GM21619 (cell line): Measurements from ENCODE around the gene PWP2.
"Not testable (repeated sequence)": the region's sequence is repeated elsewhere in the genome, so short reads cannot be mapped to it uniquely, and the experiment has no call there.

Source experiments
- ATAC-seq: cut with Tn5 transposase; IDR thresholded peaks from one replicate; pipeline ENCODE4 v1.9.1; 2021; ENCODE audit not compliant: unreplicated experiment

PWP2 gene

DNA sequence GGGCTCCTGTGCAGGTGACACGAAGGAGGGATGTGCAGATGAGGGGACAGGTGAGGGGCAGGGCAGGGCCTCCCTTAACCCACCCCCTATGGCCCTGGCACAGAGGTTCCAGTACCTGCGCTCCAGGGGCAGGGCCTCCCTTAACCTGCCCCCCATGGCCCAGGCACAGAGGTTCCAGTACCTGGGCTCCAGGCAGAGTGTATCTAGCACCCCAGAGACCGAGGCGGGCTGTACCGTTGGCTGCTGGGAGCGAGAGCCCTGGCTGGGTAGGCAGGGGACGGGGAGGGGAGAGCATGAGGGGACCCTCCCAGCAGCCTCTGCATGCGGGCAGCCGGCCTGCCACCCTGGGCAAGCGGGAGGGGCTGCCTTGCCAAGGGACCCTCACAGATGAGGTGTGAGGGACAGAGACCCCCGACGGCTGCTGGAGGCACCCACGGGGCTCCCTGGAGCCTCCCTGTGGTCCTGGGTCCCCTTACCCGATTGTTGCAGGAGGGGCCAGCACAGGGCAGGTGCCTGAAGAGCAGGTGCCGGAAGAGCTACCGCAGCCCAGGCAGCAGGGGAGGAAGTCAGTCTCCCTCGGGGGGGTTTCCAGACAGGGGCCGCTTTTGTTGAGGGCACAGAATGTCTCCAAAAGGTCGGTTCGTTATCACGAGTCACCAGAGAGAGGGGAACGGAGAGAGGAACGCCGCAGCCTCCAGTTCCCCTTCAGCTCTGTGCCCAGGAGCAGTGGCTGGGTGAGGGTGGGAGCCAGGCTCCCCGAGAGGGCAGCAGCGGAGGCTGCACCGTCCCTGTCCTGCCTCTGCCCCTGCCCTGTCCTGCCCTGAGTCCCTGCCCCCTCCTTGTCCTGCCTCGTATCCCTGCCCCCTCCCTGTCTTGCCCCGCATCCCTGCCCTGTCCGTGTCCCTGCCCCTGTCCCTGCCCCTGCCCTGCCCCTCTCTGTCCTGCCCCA is 52.4 kb downstream of the PWP2 start:
- not testable (repeated sequence) for ATAC-seq

DNA sequence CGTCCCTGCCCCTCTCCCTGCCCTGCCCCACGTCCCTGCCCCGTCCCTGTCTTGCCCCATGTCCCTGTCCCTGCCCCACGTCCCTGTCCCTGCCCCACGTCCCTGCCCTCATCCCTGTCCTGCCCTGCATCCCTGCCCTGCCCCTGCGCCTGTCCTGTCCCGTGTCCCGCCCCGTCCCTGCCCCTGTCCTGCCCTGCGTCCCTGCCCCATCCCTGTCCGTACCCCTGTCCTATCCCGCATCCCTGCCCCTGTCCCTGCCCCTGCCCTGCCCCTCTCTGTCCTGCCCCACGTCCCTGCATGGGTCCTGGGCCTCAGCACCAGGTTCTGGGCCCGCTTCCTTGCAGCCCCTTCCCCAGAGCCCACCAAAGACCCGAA is 53.1 kb downstream of the PWP2 start:
- not testable (repeated sequence) for ATAC-seq

DNA sequence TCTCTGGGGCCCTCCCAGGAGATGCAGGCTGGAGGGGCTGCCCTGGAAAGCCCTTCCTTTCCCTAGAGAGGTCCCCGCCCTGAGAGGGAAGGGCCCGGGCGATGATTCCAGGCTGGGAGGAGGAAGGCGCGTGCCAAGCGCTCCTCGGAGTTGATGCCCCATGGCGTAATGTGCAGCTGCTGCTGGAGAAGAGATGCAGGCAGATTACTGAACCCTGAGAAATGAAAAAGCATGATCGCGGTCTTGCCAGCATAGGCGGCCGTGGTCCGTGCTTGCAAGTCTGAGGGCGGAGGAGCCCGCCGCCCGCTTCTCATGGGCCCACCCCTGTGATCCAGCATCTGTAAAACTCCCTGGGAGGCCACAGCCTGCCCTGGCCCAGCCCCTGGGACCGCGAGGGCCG is 53.6 kb downstream of the PWP2 start:
- ATAC-seq, result not testable (repeated sequence)

DNA sequence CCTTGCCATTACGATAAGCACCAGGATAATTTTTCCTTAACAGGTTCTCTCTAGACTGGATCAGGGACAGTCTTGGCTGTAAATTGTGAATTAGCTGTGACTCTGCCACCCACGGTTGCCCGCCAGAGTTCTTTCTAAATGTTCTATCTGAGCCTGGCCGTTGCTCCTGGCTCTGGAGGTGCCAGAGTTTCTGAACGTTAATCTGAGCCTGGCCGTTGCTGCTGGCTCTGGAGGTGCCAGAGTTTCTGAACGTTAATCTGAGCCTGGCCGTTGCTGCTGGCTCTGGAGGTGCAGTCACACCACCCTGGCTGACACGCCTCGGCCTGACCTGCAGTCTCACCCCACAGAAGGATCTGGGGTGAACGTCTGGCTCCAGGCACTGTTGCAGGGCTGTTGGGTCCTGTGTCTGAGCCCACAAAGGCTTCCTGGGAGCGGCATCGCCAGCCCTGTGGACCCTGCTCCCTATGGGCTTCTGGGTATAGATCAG is 56.0 kb downstream of the PWP2 start:
- not testable (repeated sequence) for ATAC-seq

DNA sequence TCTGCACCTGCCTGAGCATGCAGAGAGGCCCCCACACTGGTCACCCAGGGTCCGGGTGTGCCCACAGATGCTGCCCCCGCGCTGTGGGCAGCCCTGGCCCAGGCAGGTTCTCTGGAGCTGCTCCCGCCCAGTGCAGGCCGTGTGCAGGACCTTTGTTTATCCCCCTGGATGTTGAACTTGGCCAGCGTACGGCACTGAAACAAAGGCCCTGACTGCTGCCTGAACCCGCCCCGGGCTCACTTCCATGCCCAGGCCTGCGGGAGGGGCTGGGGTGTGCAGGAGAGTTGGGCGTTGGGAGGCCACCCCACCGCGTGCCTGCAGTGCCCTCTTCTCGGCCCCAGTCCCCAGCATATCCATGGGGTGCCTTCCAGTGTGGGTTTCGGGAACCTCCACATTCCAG is 58.7 kb downstream of the PWP2 start:
- ATAC-seq, result not testable (repeated sequence)

DNA sequence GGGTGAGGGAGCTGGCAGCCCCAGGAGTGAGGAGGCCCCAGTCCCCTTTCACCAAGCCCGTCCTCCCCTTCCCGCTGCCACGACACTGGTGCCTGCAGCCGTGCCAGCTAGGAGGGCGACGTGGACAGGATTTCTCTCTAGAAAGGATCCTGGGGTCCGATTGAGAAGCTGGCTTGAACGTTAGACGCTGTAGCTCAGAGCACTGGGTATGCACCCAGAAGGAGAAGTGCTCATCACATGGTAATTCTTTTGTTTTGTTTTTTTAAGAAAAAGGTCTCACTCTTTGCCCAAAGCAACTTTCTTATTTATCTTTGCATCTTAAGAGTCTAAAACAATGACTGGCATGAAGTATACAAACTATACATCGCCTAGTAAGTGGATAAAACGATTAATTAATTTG is 60.3 kb downstream of the PWP2 start:
- ATAC-seq, result not testable (repeated sequence)

DNA sequence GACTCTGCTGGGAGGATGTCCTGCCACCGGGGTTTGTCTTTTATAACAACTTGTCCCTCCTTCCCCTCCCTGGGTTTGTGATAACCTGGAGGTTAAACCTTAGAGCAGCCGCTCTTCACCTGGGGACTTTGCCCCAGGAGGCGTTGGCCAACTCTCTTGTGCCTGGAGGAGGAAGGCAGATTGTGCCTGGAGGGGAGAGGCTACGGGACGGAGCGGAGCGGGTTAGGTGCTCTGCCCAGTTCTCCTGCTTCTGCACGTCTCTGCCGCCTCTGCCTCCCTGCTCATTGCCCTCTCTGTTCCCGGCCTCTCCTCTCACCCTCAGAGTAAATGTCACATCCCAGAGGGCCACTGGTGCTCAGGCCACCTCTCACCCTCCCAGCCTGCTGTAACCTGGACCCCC is 63.1 kb downstream of the PWP2 start:
- not testable (repeated sequence) for ATAC-seq

DNA sequence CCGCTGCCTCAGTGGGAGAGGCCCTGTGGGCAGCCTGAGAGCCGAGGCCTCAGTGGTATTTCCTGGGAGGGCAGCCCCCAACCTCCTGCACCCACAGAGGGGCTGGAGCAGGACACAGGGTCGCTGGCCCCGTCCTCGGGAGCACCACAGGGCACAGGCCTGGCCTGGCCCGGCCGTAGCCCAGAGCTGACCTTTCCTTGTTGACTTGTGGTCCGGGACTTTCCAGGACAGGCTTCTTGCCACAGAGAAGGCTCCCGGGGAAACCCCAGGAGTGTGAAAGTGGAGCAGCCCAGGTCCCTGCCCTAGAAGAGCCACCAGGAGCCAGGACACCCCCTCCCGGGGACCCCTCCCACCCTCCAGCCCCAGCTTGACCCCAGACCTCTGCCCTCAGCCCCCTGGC is 63.7 kb downstream of the PWP2 start:
- ATAC-seq, result not testable (repeated sequence)

DNA sequence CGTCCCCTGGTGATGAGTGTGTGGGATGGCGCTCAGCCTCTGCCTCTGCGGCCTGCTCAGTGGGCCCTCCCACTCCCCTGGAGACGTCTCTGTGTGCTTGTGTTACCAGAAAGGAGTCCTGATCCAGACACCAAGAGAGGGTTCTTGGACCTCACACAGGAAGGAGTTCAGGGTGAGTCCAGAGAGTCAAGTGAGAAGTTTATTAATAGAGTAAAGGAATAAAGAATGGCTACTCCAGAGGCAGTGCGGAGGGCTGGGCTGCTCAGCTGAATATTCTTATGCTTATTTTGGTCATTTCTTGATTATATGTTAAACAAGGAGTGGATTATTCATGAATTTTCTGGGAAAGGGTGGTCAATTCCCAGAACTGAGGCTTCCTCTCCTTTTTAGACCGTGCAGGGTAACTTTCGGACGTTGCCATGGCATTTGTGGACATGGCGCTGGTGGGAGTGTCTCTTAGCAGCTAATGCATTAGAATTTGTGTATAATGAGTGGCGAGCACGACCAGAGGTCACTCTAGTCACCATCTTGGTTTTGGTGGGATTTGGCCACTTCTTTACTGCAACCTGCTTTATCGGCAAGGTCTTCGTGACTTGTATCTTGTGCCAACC is 64.9 kb downstream of the PWP2 start:
- not testable (repeated sequence) for ATAC-seq

DNA sequence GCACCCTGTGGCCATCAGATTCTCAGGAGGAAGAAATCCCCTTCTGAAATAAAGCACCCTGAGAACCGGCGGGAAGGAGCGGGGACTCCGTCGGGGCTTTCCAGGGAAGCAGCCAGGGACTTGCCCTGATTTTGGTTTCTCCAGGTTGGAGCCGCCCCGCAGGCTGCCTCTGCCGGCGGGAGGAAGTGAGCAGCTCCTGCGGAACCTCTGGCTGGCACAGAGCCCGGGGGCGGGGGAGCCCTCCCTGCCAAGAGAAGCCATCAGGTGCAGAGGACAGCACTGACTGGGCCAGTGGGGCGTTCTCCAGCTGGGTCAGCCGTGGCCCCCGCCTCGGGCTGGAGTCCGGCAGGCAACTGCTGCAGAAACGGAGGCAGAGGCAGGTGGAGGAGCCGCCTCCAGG is 65.5 kb downstream of the PWP2 start:
- ATAC-seq, result not testable (repeated sequence)

DNA sequence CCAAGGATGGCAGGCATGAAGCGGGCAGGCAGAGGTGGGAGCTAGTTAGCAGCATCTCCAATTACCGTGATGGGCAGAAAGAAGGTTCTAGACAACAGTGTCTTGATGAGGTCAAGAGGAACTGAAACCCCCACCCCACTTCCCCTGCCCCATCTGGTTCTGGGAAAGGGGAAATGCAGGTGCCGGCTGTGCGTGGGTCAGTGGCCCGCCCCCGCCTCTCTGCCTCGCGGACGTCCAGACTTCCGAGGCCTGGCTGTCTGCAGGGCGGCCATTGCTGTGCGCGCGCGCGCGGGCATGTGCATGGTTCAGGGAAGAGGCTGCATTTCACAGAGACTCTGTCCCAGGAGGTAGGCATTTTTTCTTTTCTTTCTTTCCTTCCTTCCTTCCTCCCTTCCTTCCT is 68.0 kb downstream of the PWP2 start:
- not testable (repeated sequence) for ATAC-seq

DNA sequence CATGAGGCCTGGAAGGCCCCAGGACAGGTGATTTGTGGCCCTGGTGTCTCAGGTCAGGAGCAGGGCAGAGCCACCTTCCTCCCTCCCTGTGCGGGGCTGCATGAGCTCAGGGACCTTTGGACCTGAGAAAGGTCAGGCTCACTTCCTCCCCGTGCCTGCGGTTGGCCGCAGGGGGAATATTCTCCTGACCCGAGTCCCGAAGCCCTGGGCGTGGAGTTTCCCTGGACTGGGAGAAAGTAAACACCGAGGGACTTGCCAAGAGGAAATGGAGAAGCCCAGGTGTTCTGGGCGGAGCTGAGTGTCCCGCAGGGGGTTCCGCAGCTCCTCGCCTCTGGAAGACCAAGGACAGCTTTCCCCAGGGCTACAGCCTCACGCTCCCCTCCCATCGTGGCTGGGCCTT is 68.9 kb downstream of the PWP2 start:
- ATAC-seq, result not testable (repeated sequence)
